ENCODE data around the gene SOX18. TPM values are rescaled to one million over a fixed set of nuclear protein-coding genes. Genes with fewer than 3 reads are reported as not detected.

The SOX18 gene
- total and polyA plus RNA-seq, 2 of the 13 experiments (the other 11 are each of a cell fraction or from before 2014, with no cell fraction given), result 1.6 to 1.9 TPM

- peak; percentile 32; the same call in 1 of the 2 replicates for TF ChIP-seq PRDM10 (CRISPR knock-in tag; IDR thresholded peaks at IDR 0.05; ENCODE audit: low read depth)
- peak; percentile 26; the same call in 1 of the 2 replicates for TF ChIP-seq KLF6 (CRISPR knock-in tag; IDR thresholded peaks at IDR 0.05)
- TF ChIP-seq TAF15 (IDR thresholded peaks at IDR 0.05; ENCODE audit: low read depth, low read length, poor library complexity, severe bottlenecking), result no peak
- no peak; the same call in 1 of the 2 replicates for TF ChIP-seq ARNT2 (CRISPR knock-in tag; IDR thresholded peaks at IDR 0.05; ENCODE audit: low read depth)
- TF ChIP-seq, protein P1, sequence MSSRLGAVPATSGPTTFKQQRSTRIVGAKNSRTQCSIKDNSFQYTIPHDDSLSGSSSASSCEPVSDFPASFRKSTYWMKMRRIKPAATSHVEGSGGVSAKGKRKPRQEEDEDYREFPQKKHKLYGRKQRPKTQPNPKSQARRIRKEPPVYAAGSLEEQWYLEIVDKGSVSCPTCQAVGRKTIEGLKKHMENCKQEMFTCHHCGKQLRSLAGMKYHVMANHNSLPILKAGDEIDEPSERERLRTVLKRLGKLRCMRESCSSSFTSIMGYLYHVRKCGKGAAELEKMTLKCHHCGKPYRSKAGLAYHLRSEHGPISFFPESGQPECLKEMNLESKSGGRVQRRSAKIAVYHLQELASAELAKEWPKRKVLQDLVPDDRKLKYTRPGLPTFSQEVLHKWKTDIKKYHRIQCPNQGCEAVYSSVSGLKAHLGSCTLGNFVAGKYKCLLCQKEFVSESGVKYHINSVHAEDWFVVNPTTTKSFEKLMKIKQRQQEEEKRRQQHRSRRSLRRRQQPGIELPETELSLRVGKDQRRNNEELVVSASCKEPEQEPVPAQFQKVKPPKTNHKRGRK (CRISPR knock-in tag; IDR thresholded peaks at IDR 0.05), result no peak
- peak; percentile 68; the same call in 1 of the 2 replicates for TF ChIP-seq IRF9 (CRISPR knock-in tag; IDR thresholded peaks at IDR 0.05; ENCODE audit: borderline replicate concordance)
- no peak for TF ChIP-seq HOXA9 (CRISPR knock-in tag; IDR thresholded peaks at IDR 0.05; ENCODE audit: borderline replicate concordance)
- TF ChIP-seq ZNF841 (CRISPR knock-in tag; IDR thresholded peaks at IDR 0.05; ENCODE audit: borderline replicate concordance), result no peak
- no peak for TF ChIP-seq ATF7-NPFF (CRISPR knock-in tag; IDR thresholded peaks at IDR 0.05; ENCODE audit: low read depth)
- 0 out of 2 replicates have a peak, but pooled peaks have one; percentile 45 for TF ChIP-seq ZNF235 (CRISPR knock-in tag; IDR thresholded peaks at IDR 0.05; ENCODE audit: borderline replicate concordance)
- peak; percentile 61 for TF ChIP-seq FOXC1 (CRISPR knock-in tag; IDR thresholded peaks at IDR 0.05; ENCODE audit: borderline replicate concordance)
- peak; percentile 64; the same call in 1 of the 2 replicates for TF ChIP-seq FOXK1 (CRISPR knock-in tag; IDR thresholded peaks at IDR 0.05; ENCODE audit: borderline replicate concordance, low read depth)
- 0 out of 2 replicates have a peak, but pooled peaks have one; percentile 82 for TF ChIP-seq GPN1 (CRISPR knock-in tag; IDR thresholded peaks at IDR 0.05; ENCODE audit: borderline replicate concordance)
- TF ChIP-seq HOXA5 (CRISPR knock-in tag; IDR thresholded peaks at IDR 0.05), result peak; percentile 89
- TF ChIP-seq ZBTB42 (CRISPR knock-in tag; IDR thresholded peaks at IDR 0.05), result no peak
- peak; percentile 97; the same call in 1 of the 2 replicates for TF ChIP-seq ZNF354B (CRISPR knock-in tag; IDR thresholded peaks at IDR 0.05)
- TF ChIP-seq EEA1 (CRISPR knock-in tag; IDR thresholded peaks at IDR 0.05; ENCODE audit: borderline replicate concordance), result peak; percentile 54; the same call in 1 of the 2 replicates
- TF ChIP-seq NCOR1 (IDR thresholded peaks at IDR 0.05; ENCODE audit: borderline replicate concordance, low read length), result peak; percentile 32; the same call in 1 of the 2 replicates
- no peak for TF ChIP-seq ZNF10 (CRISPR knock-in tag; IDR thresholded peaks at IDR 0.05; ENCODE audit: borderline replicate concordance, low read depth)
- TF ChIP-seq ZNF563 (CRISPR knock-in tag; IDR thresholded peaks at IDR 0.05), result no peak
- no peak for TF ChIP-seq SCMH1 (CRISPR knock-in tag; IDR thresholded peaks at IDR 0.05; ENCODE audit: borderline replicate concordance)
- TF ChIP-seq FOXA3 (CRISPR knock-in tag; IDR thresholded peaks at IDR 0.05), result peak; percentile 22; the same call in 1 of the 2 replicates
- no peak; the same call in 1 of the 2 replicates for TF ChIP-seq CHD2 (IDR thresholded peaks at IDR 0.05; ENCODE audit: low read depth, low read length)
Observed at GRCh38 chr20:64050261-64051032, 1.0 kb upstream of the SOX18 start (continued).

Measured in HepG2 (cell line).